Stimulated activated CD8-positive, alpha-beta memory T cell treated with anti-CD3 and anti-CD28 coated beads, Interleukin-15, amount 100 ng/mL, for 48 hours (primary cell): ENCODE data around the gene RPLP1.
"Not testable (repeated sequence)": the region's sequence is repeated elsewhere in the genome, so short reads cannot be mapped to it uniquely, and the experiment has no call there.

Experiments used
- DNase-seq, 2 donors: peaks; one replicate each; pipeline ENCODE4 v3.0.0-alpha.2; 2020; ENCODE audit warnings: low read depth in 2 of 2

The RPLP1 gene

GRCh38 chr15:69439623-69440022, 13.0 kb upstream of the RPLP1 start:
- DNase-seq, result no peak

- DNase-seq, result no peak
Measured at GRCh38 chr15:69443032-69443611, 9.5 kb upstream of the RPLP1 start.

GRCh38 chr15:69444686-69445085, 7.9 kb upstream of the RPLP1 start:
- DNase-seq, result no peak

- no peak for DNase-seq
Measured at GRCh38 chr15:69446953-69447352, 5.7 kb upstream of the RPLP1 start.

GRCh38 chr15:69450221-69450620, 2.4 kb upstream of the RPLP1 start:
- DNase-seq, result not testable (repeated sequence)

- no peak for DNase-seq
Measured at GRCh38 chr15:69450968-69451695, 1.5 kb upstream of the RPLP1 start.

- no peak for DNase-seq
Measured at GRCh38 chr15:69451951-69452691, 497 bp upstream of the RPLP1 start.

GRCh38 chr15:69454953-69455352, 2.3 kb downstream of the RPLP1 start:
- no peak for DNase-seq

GRCh38 chr15:69456208-69457166, 3.9 kb downstream of the RPLP1 start:
- DNase-seq, result no peak

GRCh38 chr15:69457304-69458280, 5.0 kb downstream of the RPLP1 start:
- DNase-seq, result no peak

- no peak for DNase-seq
Measured at GRCh38 chr15:69459066-69459465, 6.4 kb downstream of the RPLP1 start.

GRCh38 chr15:69460481-69460880, 7.9 kb downstream of the RPLP1 start:
- DNase-seq, result no peak

GRCh38 chr15:69462030-69462492, 9.4 kb downstream of the RPLP1 start:
- no peak for DNase-seq

GRCh38 chr15:69462493-69463181, 10.0 kb downstream of the RPLP1 start:
- peak; percentile 89 for DNase-seq

- no peak for DNase-seq
Measured at GRCh38 chr15:69463182-69463756, 10.7 kb downstream of the RPLP1 start.

GRCh38 chr15:69465253-69465652, 12.6 kb downstream of the RPLP1 start:
- DNase-seq, result no peak

- DNase-seq, result no peak
Measured at GRCh38 chr15:69466733-69467132, 14.1 kb downstream of the RPLP1 start.

- DNase-seq, result no peak
Measured at GRCh38 chr15:69467636-69468035, 15.0 kb downstream of the RPLP1 start.
